DOHH2 (cell line): Measurements from ENCODE around the gene P2RX7.

ENCODE experiments used
- H3F3A ChIP-seq: fragments of 200-600 bp; sonication (generic), shearing (Covaris generic); 2 replicates; pipeline ENCODE4 v1.6.0; 2016; ENCODE audit warnings: antibody characterized with exemption, mild to moderate bottlenecking; ENCODE audit not compliant: control insufficient read depth, insufficient read depth
- H3K27ac ChIP-seq: fragments of 200-600 bp; sonication (generic); 2 replicates; pipeline ENCODE4 v1.5.1; 2014; ENCODE audit warnings: low read depth, mild to moderate bottlenecking, low read length, moderate library complexity
- H3K27me3 ChIP-seq: fragments of 200-600 bp; sonication (generic); 2 replicates; pipeline ENCODE4 v1.6.1; 2014; ENCODE audit warnings: mild to moderate bottlenecking, low read length, mixed read lengths; ENCODE audit not compliant: control insufficient read depth
- H3K36me3 ChIP-seq: fragments of 200-600 bp; sonication (generic); 2 replicates; pipeline ENCODE4 v1.6.1; 2014; ENCODE audit warnings: mild to moderate bottlenecking, low read length, moderate library complexity, mixed read lengths; ENCODE audit not compliant: control insufficient read depth
- H3K4me1 ChIP-seq: fragments of 200-600 bp; sonication (generic); 2 replicates; pipeline ENCODE4 v1.6.1; 2014; ENCODE audit warnings: mild to moderate bottlenecking, low read length, mixed read lengths; ENCODE audit not compliant: control insufficient read depth
- H3K4me2 ChIP-seq: fragments of 200-600 bp; sonication (generic); 2 replicates; pipeline ENCODE4 v1.6.0; 2014; ENCODE audit warnings: mild to moderate bottlenecking, low read length, moderate library complexity
- H3K4me3 ChIP-seq: fragments of 200-600 bp; sonication (generic); 2 replicates; pipeline ENCODE4 v1.5.1; 2014; ENCODE audit warnings: mild to moderate bottlenecking, low read length, mixed read lengths
- H3K79me2 ChIP-seq: fragments of 200-600 bp; sonication (generic); 2 replicates; pipeline ENCODE4 v1.6.1; 2014; ENCODE audit warnings: mild to moderate bottlenecking, low read length, mixed read lengths; ENCODE audit not compliant: control insufficient read depth
- H3K9me2 ChIP-seq: fragments of 200-600 bp; sonication (generic); replicated peaks from 2 replicates; pipeline ENCODE4 v1.6.1; 2014; ENCODE audit warnings: mild to moderate bottlenecking, low read length, mixed read lengths; ENCODE audit not compliant: control insufficient read depth
- H3K9me3 ChIP-seq: fragments of 200-600 bp; sonication (generic); 2 replicates; pipeline ENCODE4 v1.6.1; 2014; ENCODE audit warnings: antibody characterized with exemption, low read length, mixed read lengths; ENCODE audit not compliant: control insufficient read depth, insufficient read depth
- H4K20me1 ChIP-seq: fragments of 200-600 bp; sonication (generic); 2 replicates; pipeline ENCODE4 v1.6.0; 2014; ENCODE audit warnings: low read depth, mild to moderate bottlenecking, antibody characterized with exemption, low read length, moderate library complexity; ENCODE audit not compliant: control insufficient read depth, insufficient read depth
- EZH2phosphoT487 ChIP-seq: fragments of 200-600 bp; sonication (generic); IDR thresholded peaks from 2 replicates; pipeline ENCODE4 v1.6.1; 2017; ENCODE audit warnings: borderline replicate concordance, mild to moderate bottlenecking, antibody characterized with exemption, low read length, moderate library complexity, mixed read lengths
- TF ChIP-seq, protein P1 (sequence below): fragments of 200-600 bp; sonication (generic); IDR thresholded peaks from one replicate; pipeline ENCODE4 v1.5.1; 2014; ENCODE audit warnings: antibody characterized with exemption, mild to moderate bottlenecking, low read depth, low read length; ENCODE audit not compliant: poor library complexity, severe bottlenecking

The P2RX7 gene

DNA sequence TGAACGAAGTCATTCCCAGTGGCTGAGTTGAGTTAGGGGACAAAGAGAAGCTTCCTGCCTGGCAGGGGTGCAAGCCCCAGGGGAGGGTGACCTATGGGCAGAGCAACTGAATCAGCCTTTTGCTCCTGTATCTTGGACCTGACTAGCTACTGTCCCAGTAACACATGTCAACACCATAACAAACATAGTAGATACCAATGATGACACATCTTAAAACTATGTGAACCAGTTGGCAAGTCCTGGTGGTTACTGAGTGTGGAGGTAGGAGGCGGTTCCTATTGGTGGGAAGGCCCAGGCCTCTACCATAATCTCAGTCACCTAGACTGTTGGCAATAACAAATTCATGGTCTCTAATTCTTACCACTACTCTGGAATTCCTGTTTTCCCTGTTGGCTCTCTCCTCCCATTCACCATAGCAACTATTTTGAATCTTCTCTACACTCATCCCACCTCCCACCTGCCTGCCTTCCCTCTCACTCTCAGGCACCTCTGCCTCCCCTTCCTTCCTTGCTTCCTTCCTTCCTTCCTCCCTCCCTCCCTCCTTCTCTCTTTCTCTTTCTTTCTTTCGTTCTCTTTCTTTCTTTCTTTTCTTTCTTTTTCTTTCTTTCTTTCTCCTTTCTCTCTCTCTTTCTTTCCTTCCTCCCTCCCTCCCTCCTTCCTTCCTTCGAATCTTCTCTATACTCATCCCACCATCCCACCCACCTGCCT, 8.1 kb upstream of the P2RX7 start:
- H3K4me1 ChIP-seq = peaks cover 15% of the 10 kb centered on the region
- TF ChIP-seq, protein P1, sequence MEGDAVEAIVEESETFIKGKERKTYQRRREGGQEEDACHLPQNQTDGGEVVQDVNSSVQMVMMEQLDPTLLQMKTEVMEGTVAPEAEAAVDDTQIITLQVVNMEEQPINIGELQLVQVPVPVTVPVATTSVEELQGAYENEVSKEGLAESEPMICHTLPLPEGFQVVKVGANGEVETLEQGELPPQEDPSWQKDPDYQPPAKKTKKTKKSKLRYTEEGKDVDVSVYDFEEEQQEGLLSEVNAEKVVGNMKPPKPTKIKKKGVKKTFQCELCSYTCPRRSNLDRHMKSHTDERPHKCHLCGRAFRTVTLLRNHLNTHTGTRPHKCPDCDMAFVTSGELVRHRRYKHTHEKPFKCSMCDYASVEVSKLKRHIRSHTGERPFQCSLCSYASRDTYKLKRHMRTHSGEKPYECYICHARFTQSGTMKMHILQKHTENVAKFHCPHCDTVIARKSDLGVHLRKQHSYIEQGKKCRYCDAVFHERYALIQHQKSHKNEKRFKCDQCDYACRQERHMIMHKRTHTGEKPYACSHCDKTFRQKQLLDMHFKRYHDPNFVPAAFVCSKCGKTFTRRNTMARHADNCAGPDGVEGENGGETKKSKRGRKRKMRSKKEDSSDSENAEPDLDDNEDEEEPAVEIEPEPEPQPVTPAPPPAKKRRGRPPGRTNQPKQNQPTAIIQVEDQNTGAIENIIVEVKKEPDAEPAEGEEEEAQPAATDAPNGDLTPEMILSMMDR = no peak
- TF ChIP-seq EZH2phosphoT487 = no peak
- no peaks in the 10 kb centered on the region for H3F3A ChIP-seq
- H3K9me3 ChIP-seq = peaks cover 3% of the 10 kb centered on the region
- no peaks in the 10 kb centered on the region for H3K9me2 ChIP-seq
- no peak overlapping the region for H3K4me2 ChIP-seq
- no peak overlapping the region for H3K4me3 ChIP-seq
- no peaks in the 10 kb centered on the region for H3K79me2 ChIP-seq
- H3K36me3 ChIP-seq = no peaks in the 10 kb centered on the region
- H3K27ac ChIP-seq = no peak overlapping the region
- H4K20me1 ChIP-seq = no peaks in the 10 kb centered on the region
- H3K27me3 ChIP-seq = peaks cover 11% of the 10 kb centered on the region; the same call in 1 of the 2 replicates

DNA sequence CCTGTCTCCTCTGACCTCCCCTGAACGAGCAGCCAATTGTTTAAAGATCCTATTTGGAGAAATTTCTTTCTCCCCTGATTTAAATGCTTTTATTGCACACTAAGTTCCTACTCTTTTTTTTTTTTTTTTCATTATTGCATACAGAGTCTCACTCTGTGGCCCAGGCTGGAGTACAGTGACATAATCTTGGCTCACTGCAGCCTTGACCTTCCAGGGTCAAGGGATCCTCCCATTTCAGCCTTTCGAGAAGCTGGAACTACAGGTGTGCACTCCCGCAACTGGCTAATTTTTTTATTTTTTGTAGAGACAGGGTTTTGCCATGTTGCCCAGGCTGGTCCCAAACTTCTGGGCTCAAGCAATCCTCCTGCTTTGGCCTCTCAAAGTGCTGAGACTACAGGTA, 5.2 kb upstream of the P2RX7 start:
- Histone ChIP-seq H3K79me2 (no peaks in the 10 kb centered on the region), H3K27me3 (peaks cover 12% of the 10 kb centered on the region), H3F3A (no peaks in the 10 kb centered on the region; the same call in 1 of the 2 replicates), H3K9me2 (no peaks in the 10 kb centered on the region), H3K36me3 (no peaks in the 10 kb centered on the region), H3K27ac (no peak overlapping the region), H3K9me3 (peaks cover 4% of the 10 kb centered on the region), H3K4me2 (no peak overlapping the region), H3K4me1 (peaks cover 18% of the 10 kb centered on the region), H3K4me3 (no peak overlapping the region), H4K20me1 (no peaks in the 10 kb centered on the region)
- TF ChIP-seq, protein P1 = no peak
- no peak for TF ChIP-seq EZH2phosphoT487

DNA sequence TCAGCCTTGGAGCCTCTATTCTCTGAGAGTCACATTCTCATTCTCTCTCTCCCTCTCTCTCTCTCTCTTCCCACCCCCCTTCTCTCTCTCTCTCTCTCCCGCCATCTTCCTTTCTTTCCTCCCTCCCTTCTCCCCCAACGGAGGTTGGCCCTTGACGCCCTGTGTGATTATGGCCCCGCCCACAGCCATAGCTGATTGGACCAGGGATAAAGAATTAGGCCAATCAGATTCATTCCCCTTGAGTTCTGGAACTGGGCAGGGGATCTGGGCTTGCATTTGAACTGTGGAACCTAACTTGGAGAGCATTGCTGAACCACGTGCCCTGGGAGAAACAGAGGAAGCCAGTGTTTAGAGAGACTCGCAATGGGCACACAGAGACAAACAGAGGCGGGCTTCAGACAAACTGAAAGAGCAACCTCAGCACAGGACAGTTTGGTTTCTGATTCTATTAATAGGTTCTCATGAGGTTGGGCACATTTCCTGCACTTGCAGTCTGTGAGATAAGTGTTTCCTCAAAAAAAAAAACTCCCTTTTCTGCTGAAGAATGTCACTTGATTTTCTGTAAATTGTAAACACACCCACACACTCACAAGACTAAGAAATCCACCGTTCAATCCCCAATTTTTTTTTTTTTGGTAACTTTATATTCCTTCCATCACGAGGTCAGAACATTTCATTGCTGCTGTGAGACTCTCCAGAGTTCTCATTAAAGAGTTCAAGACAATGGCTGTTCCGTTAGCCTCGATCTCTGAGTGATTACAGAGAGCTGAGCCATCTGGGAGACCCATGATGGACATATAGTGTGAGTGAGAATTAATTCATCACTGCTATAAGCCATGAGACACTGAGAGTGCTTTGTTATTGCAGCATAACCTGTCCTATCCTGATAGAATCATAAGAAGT, 3.5 kb upstream of the P2RX7 start:
- Histone ChIP-seq H3K79me2 (no peaks in the 10 kb centered on the region), H3K9me2 (no peaks in the 10 kb centered on the region), H3F3A (no peaks in the 10 kb centered on the region; the same call in 1 of the 2 replicates), H3K27me3 (peaks cover 20% of the 10 kb centered on the region), H3K4me2 (peak overlapping the region; percentile 55), H3K4me1 (peaks cover 28% of the 10 kb centered on the region), H4K20me1 (no peaks in the 10 kb centered on the region), H3K27ac (no peak overlapping the region), H3K4me3 (peak overlapping the region; percentile 43), H3K36me3 (no peaks in the 10 kb centered on the region), H3K9me3 (peaks cover 4% of the 10 kb centered on the region)
- TF ChIP-seq EZH2phosphoT487 = no peak
- TF ChIP-seq, protein P1 = no peak
